Myocyte (in vitro differentiated cells): Measurements from ENCODE around the gene SLC6A2. TPM values are rescaled to one million over a fixed set of nuclear protein-coding genes. Genes with fewer than 3 reads are reported as not detected.
"Not testable (repeated sequence)": the region's sequence is repeated elsewhere in the genome, so short reads cannot be mapped to it uniquely, and the experiment has no call there.

Source experiments
- DNase-seq: peaks from one replicate; pipeline ENCODE4 v3.0.0-alpha.2; 2012; ENCODE audit warnings: low read depth
- total RNA-seq: library from RNA; depleted of rRNA; stranded (reverse); fragments of >200 nt; gene quantifications from 2 replicates; pipeline ENCODE4 v1.2.3, GENCODE V29; 2014

The SLC6A2 gene
- total RNA-seq, 1 donor from 2014 or later: not detected

DNA sequence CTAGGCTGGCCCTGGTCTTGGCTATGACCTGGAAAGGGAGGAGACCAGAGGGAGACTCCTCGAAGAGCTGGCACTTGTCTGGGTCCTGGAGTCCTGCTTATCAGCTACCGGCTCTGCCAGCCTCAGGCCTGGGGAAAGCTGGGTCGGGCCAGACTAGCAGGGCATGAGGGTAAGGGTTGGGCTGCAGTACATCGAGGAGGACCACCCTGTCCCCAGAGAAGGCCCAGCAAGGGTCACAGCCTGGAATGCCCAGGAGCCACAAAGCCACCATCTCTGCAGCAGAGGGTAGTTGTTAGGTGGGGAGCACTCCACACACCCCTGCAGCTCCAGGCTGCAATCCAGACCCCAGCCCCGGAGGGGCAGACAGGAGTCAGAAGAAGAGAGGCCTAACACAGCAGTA lies 54.0 kb downstream of the SLC6A2 start:
- no peak for DNase-seq

GRCh38 chr16:55710466-55710865 lies 54.7 kb downstream of the SLC6A2 start:
- peak; percentile 15 for DNase-seq

- DNase-seq: peak; percentile 63
Observed at GRCh38 chr16:55711959-55712876, 56.4 kb downstream of the SLC6A2 start.

- no peak for DNase-seq
Observed at GRCh38 chr16:55713103-55713502, 57.3 kb downstream of the SLC6A2 start.

- no peak for DNase-seq
Observed at GRCh38 chr16:55717326-55717725, 61.5 kb downstream of the SLC6A2 start.

GRCh38 chr16:55725055-55725777 lies 69.4 kb downstream of the SLC6A2 start:
- no peak for DNase-seq

GRCh38 chr16:55728797-55729196 lies 73.0 kb downstream of the SLC6A2 start:
- no peak for DNase-seq

GRCh38 chr16:55730115-55730514 lies 74.3 kb downstream of the SLC6A2 start:
- no peak for DNase-seq

DNA sequence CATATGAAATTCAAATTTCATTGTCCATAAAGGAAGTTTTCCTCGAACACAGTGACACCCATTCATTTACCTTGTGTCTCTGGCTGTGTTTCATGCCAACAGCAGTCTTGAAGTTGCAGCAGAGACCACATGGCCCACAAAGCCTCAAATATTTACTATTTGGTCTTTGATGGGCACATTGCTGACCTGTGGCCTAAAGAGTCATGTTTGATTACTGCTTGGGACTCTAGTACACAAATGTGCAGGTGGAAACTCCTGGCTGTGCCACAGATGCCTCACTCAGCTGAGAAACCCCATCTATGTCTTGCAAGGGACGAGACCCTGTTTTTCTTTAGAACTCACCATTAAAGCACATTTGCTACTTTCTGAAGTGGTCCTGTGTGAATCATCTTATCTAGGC lies 76.7 kb downstream of the SLC6A2 start:
- DNase-seq: no peak

- DNase-seq: no peak
Observed at GRCh38 chr16:55734665-55735064, 78.9 kb downstream of the SLC6A2 start.

DNA sequence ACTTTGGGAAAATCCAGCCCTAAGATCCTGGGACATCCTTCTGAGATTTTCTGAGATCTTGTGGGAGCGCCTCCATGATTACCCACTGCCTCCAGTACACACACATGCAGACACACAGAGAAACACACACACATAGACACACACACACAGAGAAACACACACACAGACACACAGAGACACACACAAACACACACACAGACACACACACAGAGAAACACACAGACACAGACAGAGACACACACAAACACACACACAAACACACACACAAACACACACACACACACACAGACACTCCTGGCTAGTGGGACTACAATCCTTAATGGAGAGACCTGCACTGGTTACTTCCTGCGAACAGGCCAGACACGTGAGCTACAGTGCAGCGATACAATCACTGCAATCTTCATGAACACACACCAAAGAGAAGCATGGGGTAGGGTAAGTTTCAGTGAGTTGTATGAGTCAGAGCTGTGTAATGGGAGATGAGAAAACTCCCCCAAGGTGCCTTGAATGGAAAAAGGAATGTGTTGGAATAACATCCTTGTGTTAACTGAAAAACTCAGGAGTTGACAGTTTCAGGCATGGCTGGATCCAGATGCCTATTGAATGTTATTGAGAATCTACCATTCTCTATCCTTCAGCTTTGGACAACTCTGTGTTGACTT lies 79.5 kb downstream of the SLC6A2 start:
- DNase-seq: no peak

- no peak for DNase-seq
Observed at GRCh38 chr16:55736671-55737070, 80.9 kb downstream of the SLC6A2 start.

- DNase-seq: no peak
Observed at GRCh38 chr16:55737318-55737717, 81.5 kb downstream of the SLC6A2 start.

- no peak for DNase-seq
Observed at GRCh38 chr16:55737966-55738365, 82.2 kb downstream of the SLC6A2 start.

DNA sequence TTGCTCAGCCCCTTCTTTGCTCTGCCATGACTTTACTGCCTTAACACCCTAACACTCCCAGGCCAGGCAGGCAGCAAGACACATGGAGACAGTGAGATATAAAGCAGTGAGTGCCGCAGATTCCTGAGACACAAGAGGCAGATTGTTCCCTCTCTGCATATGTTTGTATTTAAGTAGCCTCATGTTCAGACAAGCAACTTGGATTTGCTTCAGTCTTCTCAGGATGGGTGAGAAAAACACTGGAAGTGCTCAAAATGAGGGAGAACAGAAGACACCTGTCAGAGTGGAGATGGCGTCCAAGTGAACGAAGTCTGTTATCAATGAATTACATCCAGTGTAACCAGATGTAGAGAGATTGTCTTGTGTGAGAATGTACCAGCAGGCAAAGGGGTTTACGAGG lies 90.3 kb downstream of the SLC6A2 start:
- no peak for DNase-seq

GRCh38 chr16:55747785-55748184 lies 92.0 kb downstream of the SLC6A2 start:
- DNase-seq: no peak

DNA sequence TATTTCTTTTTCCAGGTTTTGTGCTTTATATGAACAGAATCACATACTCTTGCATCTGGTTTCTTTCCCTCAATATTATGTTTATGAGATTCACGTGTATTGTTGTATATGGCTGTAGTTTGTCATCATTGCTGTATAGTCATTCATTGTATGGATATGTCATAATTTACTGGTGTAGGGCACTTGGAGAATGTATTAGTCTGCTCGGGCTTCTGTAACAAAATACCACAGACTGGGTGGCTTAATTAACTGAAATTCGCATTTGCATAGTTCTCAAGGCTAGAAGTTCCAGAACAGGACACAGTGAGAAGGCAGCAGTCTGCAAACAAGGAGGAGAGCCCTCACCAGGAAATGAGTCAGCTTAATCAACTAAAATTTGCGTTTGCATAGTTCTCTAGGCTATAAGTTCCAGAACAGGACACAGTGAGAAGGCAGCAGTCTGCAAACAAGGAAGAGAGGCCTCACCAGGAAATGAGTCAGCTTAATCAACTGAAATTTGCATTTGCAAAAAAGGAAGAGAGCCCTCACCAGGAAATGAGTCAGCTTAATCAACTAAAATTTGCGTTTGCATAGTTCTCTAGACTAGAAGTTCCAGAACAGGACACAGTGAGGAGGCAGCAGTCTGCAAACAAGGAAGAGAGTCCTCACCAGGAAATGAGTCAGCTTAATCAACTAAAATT lies 96.8 kb downstream of the SLC6A2 start:
- not testable (repeated sequence) for DNase-seq

GRCh38 chr16:55753145-55753631 lies 97.4 kb downstream of the SLC6A2 start:
- not testable (repeated sequence) for DNase-seq
